GM12878 (cell line): ENCODE data around the gene APOC1. TPM values are rescaled to one million over a fixed set of nuclear protein-coding genes. Genes with fewer than 3 reads are reported as not detected.
"Not testable (repeated sequence)": the region's sequence is repeated elsewhere in the genome, so short reads cannot be mapped to it uniquely, and the experiment has no call there.

Experiments
- ATAC-seq: fragments of 200-7000 bp; cut with Tn5 transposase; 3 replicates; pipeline ENCODE4 v1.9.1; 2020; ENCODE audit warnings: mild to moderate bottlenecking, moderate library complexity
- Bru-seq: library from RNA; stranded (reverse); fragments of 400-500 nt; gene quantifications from one replicate; lab custom pipeline; 2021; lab: Mats Ljungman, UMichigan
- BruChase-seq, 2 experiments: library from RNA; stranded (reverse); fragments of 400-500 nt; gene quantifications; one replicate each; lab custom pipeline; 2021; lab: Mats Ljungman, UMichigan
- BruUV-seq: library from RNA; stranded (reverse); fragments of 400-500 nt; replicated peaks from 2 replicates; lab custom pipeline; 2021; lab: Mats Ljungman, UMichigan
- CTCF ChIA-PET: fragments of 300-600 bp; sonication (Branson Sonifier 250); formaldehyde crosslinking; extraction: SDS; loops from one replicate; lab custom pipeline; 2021; ENCODE audit warnings: inconsistent platforms; lab: Yijun Ruan, JAX
- POLR2A ChIA-PET: fragments of 350-600 bp; formaldehyde crosslinking; extraction: SDS; loops from one replicate; lab custom pipeline; 2021; ENCODE audit warnings: inconsistent platforms; lab: Charles Lee
- RAD21 ChIA-PET: fragments of 300-600 bp; sonication (Branson Sonifier 250); formaldehyde crosslinking; loops from one replicate; lab custom pipeline; 2023; ENCODE audit warnings: antibody characterized with exemption; ENCODE audit not compliant: unreplicated experiment; lab: Charles Lee
- SMC1A ChIA-PET: fragments of 300-600 bp; sonication (Branson Sonifier 250); formaldehyde crosslinking; loops from one replicate; lab custom pipeline; 2023; ENCODE audit not compliant: unreplicated experiment, uncharacterized antibody; lab: Charles Lee
- DNase-seq: peaks from one replicate; pipeline ENCODE4 v3.0.0-alpha.2; 2011; ENCODE audit warnings: low read depth, low spot score
- FAIRE-seq: peaks from 3 replicates; lab custom pipeline; 2011; peaks lifted over from hg19 to GRCh38; lab: Jason Lieb, UNC
- H2AFZ ChIP-seq: 2 replicates; pipeline ENCODE4 v1.6.0; 2011; ENCODE audit warnings: low read depth, low read length, control low read depth; ENCODE audit not compliant: control insufficient read depth
- H3K27ac ChIP-seq: 2 replicates; pipeline ENCODE4 v1.5.1; 2011; ENCODE audit warnings: control low read depth; ENCODE audit not compliant: control insufficient read depth, insufficient read depth
- H3K27me3 ChIP-seq, 2 experiments: replicated peaks in 1 of 2; 2 replicates each; pipeline versions ENCODE4 v1.6.0 to v1.6.1; 2011; ENCODE audit warnings: low read length in 1 of 2; ENCODE audit not compliant: control insufficient read depth in 2 of 2, insufficient read depth in 2 of 2
- H3K36me3 ChIP-seq, 2 experiments: 2 replicates each; pipeline ENCODE4 v1.5.1; 2011; ENCODE audit warnings: low read length in 1 of 2; ENCODE audit not compliant: control insufficient read depth in 2 of 2, insufficient read depth in 2 of 2
- H3K4me1 ChIP-seq: 2 replicates; pipeline ENCODE4 v1.6.1; 2011; ENCODE audit warnings: mild to moderate bottlenecking, low read length, moderate library complexity, mixed read lengths; ENCODE audit not compliant: control insufficient read depth, insufficient read depth
- H3K4me2 ChIP-seq: 2 replicates; pipeline ENCODE4 v1.6.0; 2011; ENCODE audit warnings: control low read depth; ENCODE audit not compliant: control insufficient read depth, insufficient read depth
- H3K4me3 ChIP-seq: fragments of 200-600 bp; sonication (generic); 2 replicates; pipeline ENCODE4 v1.5.1; 2016
- H3K79me2 ChIP-seq: 2 replicates; pipeline ENCODE4 v1.6.0; 2011; ENCODE audit warnings: low read length; ENCODE audit not compliant: control insufficient read depth, insufficient read depth
- H3K9ac ChIP-seq: 2 replicates; pipeline ENCODE4 v1.8.0; 2011; ENCODE audit warnings: low read length, control low read depth, mixed read lengths; ENCODE audit not compliant: control insufficient read depth, insufficient read depth
- H3K9me3 ChIP-seq: replicated peaks from 3 replicates; pipeline ENCODE4 v1.5.1; 2011; ENCODE audit warnings: mild to moderate bottlenecking, low read length; ENCODE audit not compliant: control insufficient read depth, insufficient read depth
- H4K20me1 ChIP-seq: 2 replicates; pipeline ENCODE4 v1.6.0; 2011; ENCODE audit not compliant: control insufficient read depth, insufficient read depth
- ATF7 ChIP-seq: fragments of 450-650 bp; IDR thresholded peaks from 2 replicates; pipeline ENCODE4 v1.6.1; 2016; ENCODE audit warnings: low read depth, mild to moderate bottlenecking
- BHLHE40 ChIP-seq, 2 experiments: fragments of 450-650 bp in 1 of 2; IDR thresholded peaks; 2 replicates each; pipeline ENCODE4 v1.6.1; 2011 to 2017; ENCODE audit warnings: low read depth in 2 of 2, borderline replicate concordance in 1 of 2, improper control_type of control experiment in 1 of 2, low read length in 1 of 2, mild to moderate bottlenecking in 1 of 2
- CEBPB ChIP-seq, 2 experiments: fragments of 150-350 bp in 1 of 2; IDR thresholded peaks; 2 replicates each; pipeline ENCODE4 v1.6.1; 2012 to 2014; ENCODE audit warnings: low read depth in 2 of 2, low read length in 2 of 2, borderline replicate concordance in 1 of 2, inconsistent platforms in 1 of 2
- CREB1 ChIP-seq: IDR thresholded peaks from 2 replicates; pipeline ENCODE4 v1.6.1; 2012; ENCODE audit warnings: low read depth, mild to moderate bottlenecking, inconsistent platforms
- CREM ChIP-seq: IDR thresholded peaks from 2 replicates; pipeline ENCODE4 v1.6.1; 2014; ENCODE audit warnings: antibody characterized with exemption, low read depth
- EED ChIP-seq: sonication (generic); IDR thresholded peaks from 2 replicates; pipeline ENCODE4 v1.6.1; 2016; ENCODE audit warnings: antibody characterized with exemption, low read depth
- IRF3 ChIP-seq: fragments of 450-650 bp; IDR thresholded peaks from 2 replicates; pipeline ENCODE4 v1.6.1; 2014; ENCODE audit warnings: mild to moderate bottlenecking
- KLF5 ChIP-seq: fragments of 450-650 bp; IDR thresholded peaks from 2 replicates; pipeline ENCODE4 v1.6.1; 2014; ENCODE audit warnings: mild to moderate bottlenecking; ENCODE audit not compliant: partially characterized antibody
- MTA2 ChIP-seq: fragments of 450-650 bp; IDR thresholded peaks from 2 replicates; pipeline ENCODE4 v1.6.1; 2016; ENCODE audit warnings: low read depth, mild to moderate bottlenecking, moderate library complexity
- NBN ChIP-seq: fragments of 450-650 bp; IDR thresholded peaks from 2 replicates; pipeline ENCODE4 v1.6.1; 2016
- NFYB ChIP-seq: IDR thresholded peaks from 2 replicates; pipeline ENCODE4 v1.6.1; 2011; ENCODE audit warnings: low read depth, mild to moderate bottlenecking, low read length, improper control_type of control experiment, moderate library complexity; ENCODE audit not compliant: insufficient read depth
- NR2F1 ChIP-seq: fragments of 450-650 bp; conservative IDR thresholded peaks from 2 replicates; pipeline ENCODE4 v1.6.1; 2017; ENCODE audit warnings: mild to moderate bottlenecking
- NRF1 ChIP-seq: conservative IDR thresholded peaks from 2 replicates; pipeline ENCODE4 v1.6.1; 2011; ENCODE audit warnings: mild to moderate bottlenecking, low read depth, low read length, improper control_type of control experiment
- RFX5 ChIP-seq: IDR thresholded peaks from 2 replicates; pipeline ENCODE4 v1.6.1; 2011; ENCODE audit warnings: low read depth, low read length, improper control_type of control experiment
- SP1 ChIP-seq: IDR thresholded peaks from one replicate; pipeline ENCODE4 v1.6.1; 2011; ENCODE audit warnings: low read depth, low read length
- WGBS: methylation state at CpG from one replicate; pipeline ENCODE4 v1.1.6; 2016; ENCODE audit warnings: low lambda C conversion rate; ENCODE audit not compliant: insufficient replicate concordance, insufficient coverage; ENCODE audit errors: missing lambda C conversion rate; 5-methylcytosine and 5-hydroxymethylcytosine counted together
- in situ Hi-C: fragments of 300-500 bp; cut with MboI; formaldehyde crosslinking; loops from 9 replicates; pipeline ENCODE4 v1.14.3; 2018; ENCODE audit warnings: mixed read lengths
- intact Hi-C: fragments of 100-400 bp; cut with micrococcal nuclease; formaldehyde crosslinking; loops from one replicate; pipeline ENCODE4 v1.14.2; 2022; ENCODE audit not compliant: unreplicated experiment
- long read RNA-seq, 2 experiments: library from polyadenylated mRNA; unstranded; transcript quantifications; one replicate each; pipeline ENCODE4 v2.0.0, GENCODE V29; 2019 to 2020
- polyA minus RNA-seq, 3 experiments: library from RNA; depleted of rRNA, polyadenylated mRNA; stranded (reverse); fragments of >200 nt; gene quantifications; 2 replicates each; pipeline ENCODE4 v1.2.3, GENCODE V29; 2011
- polyA plus RNA-seq, 11 experiments: library from polyadenylated mRNA; depleted of rRNA in 4 of 11; unstranded in 6 of 11; stranded (reverse) in 5 of 11; fragments of >200 nt; fragmentation: Nextera tagmentation in 4 of 11; fragmentation: Illumina TruSeq in 1 of 11; extraction: Ambion mirVana in 4 of 11; extraction: Trizol in 1 of 11; gene quantifications; 1 replicate in 1 of 11; 2 replicates in 10 of 11; pipeline versions ENCODE4 v1.2.1 to v1.2.3, GENCODE V29; 2011 to 2016; ENCODE audit warnings: inconsistent platforms in 2 of 11, missing spikeins in 2 of 11, low read depth in 1 of 11
- total RNA-seq, 4 experiments: library from RNA; depleted of rRNA in 3 of 4; stranded (reverse); fragments of >200 nt in 3 of 4; fragmentation: Illumina TruSeq in 1 of 4; extraction: Trizol in 1 of 4; gene quantifications; 2 replicates each; pipeline versions ENCODE4 v1.2.1 to v1.2.3, GENCODE V29; 2013 to 2021

APOC1 gene
- not detected in 2 replicates for total RNA-seq (2013; cell fraction: nucleolus; rRNA removed)
- 0.73 and 1.3 TPM in 2 replicates for total RNA-seq (2014; rRNA removed)
- total RNA-seq (2014; rRNA removed; fragmentation: Illumina TruSeq; extraction: Trizol) = 0.76 and 2.4 TPM in 2 replicates
- 2.7 and 3.8 TPM in 2 replicates for total RNA-seq (2021)
- polyA plus RNA-seq (2011; ENCODE audit: low read depth) = 1.1 TPM
- 1.0 and 1.7 TPM in 2 replicates for polyA plus RNA-seq (2011; rRNA removed)
- 0.85 and 1.2 TPM in 2 replicates for polyA plus RNA-seq (2011; cell fraction: cytosol; rRNA removed)
- 1.1 TPM in 1 of 2 replicates, not detected in the other for polyA plus RNA-seq (2011; cell fraction: nucleus; rRNA removed)
- 8.3 and 12.1 TPM in 2 replicates for polyA plus RNA-seq (2012)
- polyA plus RNA-seq (2014; fragmentation: Illumina TruSeq; extraction: Trizol) = 3.8 TPM in 1 of 2 replicates, not detected in the other
- 1 to 10 TPM; 2.4 to 4.0 TPM for polyA plus RNA-seq (2014; fragmentation: Nextera tagmentation; extraction: Ambion mirVana)
- 0.47 and 0.83 TPM in 2 replicates for polyA plus RNA-seq (2014; rRNA removed)
- polyA plus RNA-seq (2016; fragmentation: Nextera tagmentation; extraction: Ambion mirVana) = 1 to 10 TPM; 2.8 to 3.9 TPM
- 0.73 TPM in 1 of 2 replicates, not detected in the other for polyA minus RNA-seq (2011; rRNA and poly(A)+ RNA removed)
- polyA minus RNA-seq (2011; cell fraction: cytosol; rRNA and poly(A)+ RNA removed) = not detected in 2 replicates
- polyA minus RNA-seq (2011; cell fraction: nucleus; rRNA and poly(A)+ RNA removed) = not detected in 2 replicates
- Bru-seq, nascent RNA = percentile 28 among the genes with signal in this experiment
- BruChase-seq, experiment 1, labeled RNA remaining after a 6-hour chase = percentile 24 among the genes with signal in this experiment
- percentile 13 among the genes with signal in this experiment for BruChase-seq, experiment 2, labeled RNA remaining after a 2-hour chase
- long read RNA-seq, experiment 1, partial matches to known transcripts = 0 of 1 reads
- long read RNA-seq, experiment 1, other reads (novel, unspliced or antisense) = 0 of 1 reads
- long read RNA-seq, experiment 2 = 0 reads

- H4K20me1 ChIP-seq, BruUV-seq, in situ Hi-C loops, intact Hi-C loops, H3K79me2 ChIP-seq, SMC1A ChIA-PET, H3K4me1 ChIP-seq, H3K36me3 ChIP-seq, H3K27me3 ChIP-seq, H3K9me3 ChIP-seq: not testable (repeated sequence)
- ChIA-PET RAD21 (interaction anchor here (0.7 kb wide), 1 partner anchor 273 kb away, joined by 4 read pairs; no protein-coding TSS in a partner anchor), CTCF (interaction anchor here (1.0 to 1.4 kb wide), 2 partner anchors 9 to 11 kb away, joined by 3 read pairs; partner anchors contain the start of gene APOE), POLR2A (interaction anchor here (0.6 kb wide), 1 partner anchor 169 kb away, joined by 3 read pairs; no protein-coding TSS in a partner anchor)
- peak within 1 kb of the TSS; percentile 83 for H2AFZ ChIP-seq
- peak; percentile 40 for DNase-seq
- H3K27ac ChIP-seq = 0 out of 2 replicates have a peak within 1 kb of the TSS, but pooled peaks have one; percentile 38
- TF ChIP-seq NR2F1 (0 out of 2 replicates have a peak, but pooled peaks have one; percentile 5), IRF3 (0 out of 2 replicates have a peak, but pooled peaks have one; percentile 47), CREB1 (peak; percentile 95), KLF5 (peak; percentile 27), EED (0 out of 2 replicates have a peak, but pooled peaks have one; percentile 32), RFX5 (peak; percentile 98), NFYB (peak; percentile 97), NRF1 (0 out of 2 replicates have a peak, but pooled peaks have one; percentile 4), SP1 (peak; percentile 63), CREM (peak; percentile 97), BHLHE40 (IDR thresholded peaks at IDR 0.05; ENCODE audit: borderline replicate concordance in 1 of 2, low read depth in 2 of 2, low read length in 1 of 2) (peak; percentile 24 to 40; a peak in 1 of 4 replicates), NBN (0 out of 2 replicates have a peak, but pooled peaks have one; percentile 66), ATF7 (peak; percentile 89), CEBPB (IDR thresholded peaks at IDR 0.05; ENCODE audit: borderline replicate concordance in 1 of 2, low read depth in 2 of 2, low read length in 2 of 2) (peak in 1 of 2 experiments; percentile 83; a peak in 1 of 4 replicates), MTA2 (0 out of 2 replicates have a peak, but pooled peaks have one; percentile 17)
- peak within 1 kb of the TSS; percentile 64 for H3K4me3 ChIP-seq
- peak; percentile 80 for FAIRE-seq
- WGBS = 6% methylated on average over 22 of the region's 28 CpGs
- peak within 1 kb of the TSS; percentile 76 for H3K4me2 ChIP-seq
- H3K9ac ChIP-seq = peak within 1 kb of the TSS; percentile 32
- ATAC-seq = peak; percentile 98
Measured at GRCh38 chr19:44914433-44915206, at the start of gene APOC1. APOC1 (plus strand) TSS chr19:44914608; CDS start chr19:44914892, 284 bp downstream.
